SK-N-MC (cell line): ENCODE measurements around the gene SNRK.

Experiments used
- EZH2 ChIP-seq: fragments of 200-600 bp; sonication (generic); IDR thresholded peaks from one replicate; pipeline ENCODE4 v1.6.1; 2017; ENCODE audit warnings: antibody characterized with exemption
- POLR2AphosphoS5 ChIP-seq: IDR thresholded peaks from 2 replicates; pipeline ENCODE4 v1.6.1; 2012; ENCODE audit warnings: mild to moderate bottlenecking, low read depth, low read length, borderline replicate concordance

- TF ChIP-seq EZH2 (no peak), POLR2AphosphoS5 (no peak)
Observed at GRCh38 chr3:43298761-43299160, 12.4 kb downstream of the SNRK start.
